Measurements from ENCODE around the gene NPM1.
A peak's percentile ranks its signal among the peaks of the same experiment; 100 is the strongest.

Gene NPM1

GRCh38 chr5:171451421-171451820 is 63.8 kb downstream of the NPM1 start:
- H3K4me1 ChIP-seq (ENCODE audit: control insufficient read depth, insufficient read depth, low read length) = no peaks in the 10 kb centered on the region
- no peaks in the 10 kb centered on the region for H3K36me3 ChIP-seq (ENCODE audit: control insufficient read depth, insufficient read depth, low read length)
- no peak overlapping the region for H3K4me3 ChIP-seq (ENCODE audit: low read length)
- no peaks in the 10 kb centered on the region for H3K27me3 ChIP-seq (ENCODE audit: control insufficient read depth, insufficient read depth, low read length)
- no peaks in the 10 kb centered on the region for H3K9me3 ChIP-seq (ENCODE audit: control insufficient read depth, low read length)
- H3K9ac ChIP-seq (ENCODE audit: low read length) = peak overlapping the region; percentile 62

DNA sequence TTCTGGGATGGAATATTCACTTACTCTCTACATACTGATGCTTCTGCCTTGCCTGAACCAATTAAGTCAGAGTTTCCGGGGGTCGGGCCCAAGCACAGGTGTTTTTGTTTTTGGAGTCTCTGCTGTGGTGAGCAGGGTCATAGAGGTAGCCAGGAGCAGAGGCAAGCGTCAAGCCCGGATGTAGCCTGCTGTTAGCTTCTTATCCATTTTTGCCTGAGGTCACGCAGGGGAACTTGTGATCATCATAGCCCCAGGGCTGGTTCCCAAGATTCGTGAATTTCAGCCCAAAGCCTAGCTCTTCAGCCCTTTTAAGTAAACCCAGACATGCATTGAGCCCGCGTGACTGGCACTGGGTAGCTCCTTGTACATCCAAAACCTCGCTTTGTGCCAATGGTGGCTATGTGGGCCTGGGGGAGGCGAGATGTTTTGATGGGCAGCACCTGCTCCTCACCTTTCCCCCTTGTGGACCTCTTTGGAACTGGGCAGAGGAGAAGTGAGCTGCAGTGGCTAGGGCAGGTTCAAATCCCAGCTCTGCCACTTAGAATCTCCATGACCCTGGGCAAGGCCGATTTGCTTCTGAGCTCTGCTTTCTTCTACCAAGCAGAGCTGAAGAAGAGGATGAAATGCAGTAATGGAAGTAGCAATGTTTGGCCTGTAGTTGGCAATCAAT is 65.5 kb downstream of the NPM1 start:
- no peaks in the 10 kb centered on the region for H3K9me3 ChIP-seq (ENCODE audit: control insufficient read depth, low read length)
- H3K36me3 ChIP-seq (ENCODE audit: control insufficient read depth, insufficient read depth, low read length) = no peaks in the 10 kb centered on the region
- H3K4me3 ChIP-seq (ENCODE audit: low read length) = no peak overlapping the region
- no peak overlapping the region for H3K9ac ChIP-seq (ENCODE audit: low read length)
- no peaks in the 10 kb centered on the region for H3K4me1 ChIP-seq (ENCODE audit: control insufficient read depth, insufficient read depth, low read length)
- H3K27me3 ChIP-seq (ENCODE audit: control insufficient read depth, insufficient read depth, low read length) = no peaks in the 10 kb centered on the region

GRCh38 chr5:171453988-171454387 is 66.3 kb downstream of the NPM1 start:
- no peak overlapping the region for H3K4me3 ChIP-seq (ENCODE audit: low read length)
- H3K4me1 ChIP-seq (ENCODE audit: control insufficient read depth, insufficient read depth, low read length) = no peaks in the 10 kb centered on the region
- no peaks in the 10 kb centered on the region for H3K9me3 ChIP-seq (ENCODE audit: control insufficient read depth, low read length)
- H3K9ac ChIP-seq (ENCODE audit: low read length) = no peak overlapping the region
- no peaks in the 10 kb centered on the region for H3K36me3 ChIP-seq (ENCODE audit: control insufficient read depth, insufficient read depth, low read length)
- no peaks in the 10 kb centered on the region for H3K27me3 ChIP-seq (ENCODE audit: control insufficient read depth, insufficient read depth, low read length)

GRCh38 chr5:171454549-171454948 is 66.9 kb downstream of the NPM1 start:
- Histone ChIP-seq H3K27me3 (ENCODE audit: control insufficient read depth, insufficient read depth, low read length) (no peaks in the 10 kb centered on the region), H3K4me1 (ENCODE audit: control insufficient read depth, insufficient read depth, low read length) (no peaks in the 10 kb centered on the region), H3K36me3 (ENCODE audit: control insufficient read depth, insufficient read depth, low read length) (no peaks in the 10 kb centered on the region), H3K9ac (ENCODE audit: low read length) (no peak overlapping the region), H3K4me3 (ENCODE audit: low read length) (no peak overlapping the region), H3K9me3 (ENCODE audit: control insufficient read depth, low read length) (no peaks in the 10 kb centered on the region)

GRCh38 chr5:171455522-171455921 is 67.9 kb downstream of the NPM1 start:
- Histone ChIP-seq H3K36me3 (ENCODE audit: control insufficient read depth, insufficient read depth, low read length) (no peaks in the 10 kb centered on the region), H3K9ac (ENCODE audit: low read length) (no peak overlapping the region), H3K4me3 (ENCODE audit: low read length) (no peak overlapping the region), H3K9me3 (ENCODE audit: control insufficient read depth, low read length) (no peaks in the 10 kb centered on the region), H3K4me1 (ENCODE audit: control insufficient read depth, insufficient read depth, low read length) (no peaks in the 10 kb centered on the region), H3K27me3 (ENCODE audit: control insufficient read depth, insufficient read depth, low read length) (no peaks in the 10 kb centered on the region)

DNA sequence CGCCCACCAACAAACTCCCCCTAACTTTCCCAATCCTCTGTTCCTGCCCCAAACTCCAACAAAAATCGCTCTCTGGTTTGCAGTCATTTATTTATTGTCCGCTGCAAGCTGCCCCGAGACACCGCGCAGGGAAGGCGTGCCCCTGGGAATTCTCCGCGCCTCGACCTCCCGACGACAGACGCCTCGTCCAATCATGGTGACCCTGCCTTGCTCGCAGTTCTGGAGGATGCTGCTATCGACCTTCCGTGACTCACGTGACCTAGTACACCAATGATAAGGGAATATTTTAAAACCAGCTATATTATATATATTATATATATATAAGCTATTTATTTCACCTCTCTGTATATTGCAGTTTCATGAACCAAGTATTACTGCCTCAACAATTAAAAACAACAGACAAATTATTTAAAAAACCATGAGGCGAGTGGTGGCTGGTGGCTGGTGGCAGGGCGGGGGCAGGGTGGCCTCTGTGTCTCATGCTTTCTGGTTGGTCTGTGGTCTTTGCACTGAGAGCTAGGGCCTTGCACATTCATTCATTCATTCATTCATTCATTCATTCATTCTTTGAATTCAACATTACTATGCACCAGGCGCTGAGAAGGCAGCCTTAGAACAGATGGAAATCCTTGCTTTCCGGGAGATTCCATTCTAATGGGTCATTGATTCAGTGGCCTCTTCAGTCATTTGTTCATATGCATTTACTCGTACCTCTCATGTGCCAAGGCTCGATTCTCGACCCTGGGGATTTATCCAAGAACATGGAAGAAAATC is 69.7 kb downstream of the NPM1 start:
- Histone ChIP-seq H3K4me1 (ENCODE audit: control insufficient read depth, insufficient read depth, low read length) (no peaks in the 10 kb centered on the region), H3K9me3 (ENCODE audit: control insufficient read depth, low read length) (no peaks in the 10 kb centered on the region), H3K27me3 (ENCODE audit: control insufficient read depth, insufficient read depth, low read length) (no peaks in the 10 kb centered on the region)

GRCh38 chr5:171459839-171460238 is 72.2 kb downstream of the NPM1 start:
- no peaks in the 10 kb centered on the region for H3K27me3 ChIP-seq (ENCODE audit: control insufficient read depth, insufficient read depth, low read length)
- H3K4me1 ChIP-seq (ENCODE audit: control insufficient read depth, insufficient read depth, low read length) = no peaks in the 10 kb centered on the region

More for the DNA sequence above, 69.7 kb downstream of the NPM1 start:
- Histone ChIP-seq H3K9ac (ENCODE audit: low read length) (no peak overlapping the region), H3K4me3 (ENCODE audit: low read length) (no peak overlapping the region), H3K36me3 (ENCODE audit: control insufficient read depth, insufficient read depth, low read length) (no peaks in the 10 kb centered on the region)

More at GRCh38 chr5:171459839-171460238, 72.2 kb downstream of the NPM1 start:
- Histone ChIP-seq H3K4me3 (ENCODE audit: low read length) (no peak overlapping the region), H3K36me3 (ENCODE audit: control insufficient read depth, insufficient read depth, low read length) (no peaks in the 10 kb centered on the region), H3K9ac (ENCODE audit: low read length) (no peak overlapping the region), H3K9me3 (ENCODE audit: control insufficient read depth, low read length) (no peaks in the 10 kb centered on the region)
